NCI-H1105 treated with DMSO at 0.1 percent for 48 hours (cell line): ENCODE results near the gene RAB3B.
"Not testable (repeated sequence)": the region's sequence is repeated elsewhere in the genome, so short reads cannot be mapped to it uniquely, and the experiment has no call there.

Experiments used
- DNase-seq: peaks from one replicate; lab custom pipeline; 2025; lab: John Stamatoyannopoulos, UW

Gene RAB3B, protein sequence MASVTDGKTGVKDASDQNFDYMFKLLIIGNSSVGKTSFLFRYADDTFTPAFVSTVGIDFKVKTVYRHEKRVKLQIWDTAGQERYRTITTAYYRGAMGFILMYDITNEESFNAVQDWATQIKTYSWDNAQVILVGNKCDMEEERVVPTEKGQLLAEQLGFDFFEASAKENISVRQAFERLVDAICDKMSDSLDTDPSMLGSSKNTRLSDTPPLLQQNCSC

DNA sequence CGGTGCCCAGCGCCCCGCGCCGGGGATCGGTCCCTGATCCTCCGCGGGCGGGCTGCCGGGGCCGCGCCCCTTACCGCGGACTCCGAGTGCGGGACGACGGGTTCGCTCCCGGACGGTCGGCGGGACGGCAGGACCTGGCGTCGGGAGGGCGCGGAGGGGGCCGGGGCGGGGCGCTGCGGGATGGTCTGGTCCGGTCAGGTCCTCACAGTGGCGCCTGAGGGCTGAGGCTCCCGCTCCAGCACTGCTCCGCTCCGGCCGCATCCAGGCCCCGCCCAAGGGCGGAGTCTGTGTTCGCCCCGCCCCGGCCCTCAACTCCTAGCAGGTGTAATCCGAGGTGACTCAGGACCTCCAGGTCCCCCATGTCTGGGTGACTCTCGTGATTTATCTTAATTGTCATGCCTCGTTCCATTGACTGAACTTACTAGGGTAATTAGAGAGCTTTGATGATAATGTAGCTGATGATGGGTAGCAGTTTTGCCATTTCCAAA is at the start of gene RAB3B:
RAB3B (minus strand) TSS at position 223 of the 488 bp plus-strand sequence. CDS start 13,583 bp downstream, outside the sequence.
- DNase-seq = peak; percentile 83

DNA sequence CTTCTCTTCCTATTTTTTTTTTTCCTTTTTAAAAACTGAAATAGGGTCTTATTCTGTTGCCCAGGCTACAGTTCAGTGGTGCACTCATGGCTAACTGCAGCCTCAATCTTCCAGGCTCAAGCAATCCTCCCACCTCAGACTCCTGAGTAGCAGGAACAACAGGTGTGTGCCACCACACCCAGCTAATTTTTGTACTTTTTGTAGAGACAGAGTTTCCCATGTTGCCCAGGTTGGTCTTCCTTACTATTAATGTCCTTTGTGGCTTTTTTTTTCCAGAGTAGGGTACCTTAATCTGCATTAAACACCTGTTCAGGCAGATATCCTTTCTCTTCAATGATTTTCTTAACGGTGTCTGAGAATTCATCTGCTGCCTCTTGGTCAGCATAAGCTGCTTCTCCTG is 47.4 kb upstream of the RAB3B start:
- DNase-seq = no peak

- DNase-seq = no peak
These were observed 46.9 kb upstream of the RAB3B start for GRCh38 chr1:52037402-52037814.

DNA sequence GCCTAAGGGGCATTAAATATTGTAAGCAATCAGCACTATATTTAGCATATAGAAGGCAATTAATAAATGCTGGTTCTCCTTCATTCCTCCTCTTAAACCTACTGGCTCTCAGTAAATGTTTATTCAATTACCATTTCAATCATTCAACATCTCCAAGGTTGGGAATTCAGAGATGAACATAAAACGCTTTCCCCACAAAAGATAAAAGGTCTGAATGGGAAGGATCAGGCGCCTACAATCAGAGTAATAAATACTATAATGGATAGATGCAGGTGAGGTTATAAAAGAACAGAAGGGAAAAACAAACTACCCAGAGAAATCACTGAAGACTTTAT is 43.5 kb upstream of the RAB3B start:
- DNase-seq = no peak

DNA sequence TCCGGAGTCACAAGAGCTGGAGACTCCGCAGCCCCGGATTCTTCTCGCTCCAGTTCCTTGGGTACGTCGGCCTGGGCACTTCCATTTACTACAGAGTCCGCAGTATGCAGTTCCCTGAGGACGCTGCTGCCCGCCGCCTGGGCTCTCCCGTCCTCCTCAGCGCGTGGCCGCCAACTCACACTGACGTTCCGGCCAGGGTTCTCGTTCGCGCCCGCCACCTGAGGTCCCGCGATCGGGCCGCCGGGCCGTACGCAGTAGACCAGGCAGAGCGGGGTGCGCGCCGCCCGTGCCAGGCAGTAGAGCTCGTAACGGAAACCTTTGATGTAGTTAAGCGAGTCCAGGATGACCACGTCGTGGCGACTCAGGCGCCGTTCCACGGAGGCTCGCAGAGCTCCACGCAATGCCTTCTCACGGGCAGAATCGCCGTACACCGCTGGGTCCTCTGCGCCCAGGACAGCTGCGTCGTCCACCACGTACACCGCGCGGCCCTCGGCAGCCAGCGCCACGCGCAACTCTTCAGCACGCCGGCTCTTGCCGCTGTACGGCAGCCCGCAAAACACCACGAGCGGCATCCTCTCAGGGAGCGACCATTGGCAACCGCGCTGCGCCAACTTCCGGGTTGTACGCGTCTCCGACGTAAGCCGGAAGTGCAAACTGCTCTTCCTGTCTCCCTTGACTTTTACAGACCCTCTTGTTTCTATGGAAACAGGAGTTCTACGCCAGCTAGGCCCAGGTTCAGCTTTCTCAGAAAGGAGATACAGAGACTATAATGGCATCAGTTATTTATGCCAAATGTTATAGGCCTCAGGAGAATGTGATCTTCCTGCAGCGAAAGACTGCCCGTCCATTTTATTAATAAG is 42.9 kb upstream of the RAB3B start, which contains the start of gene KTI12:
KTI12 (minus strand) TSS at position 621 of the 860 bp plus-strand sequence; CDS start at position 572, 49 bp downstream.
- peak; percentile 96 for DNase-seq

GRCh38 chr1:52032785-52033131 is 42.3 kb upstream of the RAB3B start:
- no peak for DNase-seq

- no peak for DNase-seq
These were observed 41.8 kb upstream of the RAB3B start for GRCh38 chr1:52032124-52032784.

GRCh38 chr1:52028839-52029238 is 38.3 kb upstream of the RAB3B start:
- DNase-seq = not testable (repeated sequence)

GRCh38 chr1:52028328-52028727 is 37.8 kb upstream of the RAB3B start:
- no peak for DNase-seq

DNA sequence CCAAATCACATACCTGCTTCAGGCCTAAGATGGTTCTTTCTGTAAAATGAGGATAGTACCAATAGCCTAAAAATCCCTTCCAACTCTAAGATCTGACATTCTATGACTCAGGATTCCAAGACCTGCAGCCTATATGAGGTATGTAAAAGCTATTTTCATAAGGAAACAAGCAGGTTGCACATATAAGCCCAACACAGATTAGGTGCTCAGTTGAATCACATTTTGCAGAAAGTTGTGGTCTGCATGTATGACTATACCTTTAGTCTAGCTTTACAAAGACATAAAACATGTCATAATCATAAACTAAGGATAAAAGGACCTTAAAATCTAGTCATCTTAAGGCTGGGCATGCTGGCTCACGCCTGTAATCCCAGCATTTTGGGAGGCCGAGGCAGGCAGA is 35.8 kb upstream of the RAB3B start:
- DNase-seq = no peak

GRCh38 chr1:52022133-52022532 is 31.6 kb upstream of the RAB3B start:
- DNase-seq = no peak

DNA sequence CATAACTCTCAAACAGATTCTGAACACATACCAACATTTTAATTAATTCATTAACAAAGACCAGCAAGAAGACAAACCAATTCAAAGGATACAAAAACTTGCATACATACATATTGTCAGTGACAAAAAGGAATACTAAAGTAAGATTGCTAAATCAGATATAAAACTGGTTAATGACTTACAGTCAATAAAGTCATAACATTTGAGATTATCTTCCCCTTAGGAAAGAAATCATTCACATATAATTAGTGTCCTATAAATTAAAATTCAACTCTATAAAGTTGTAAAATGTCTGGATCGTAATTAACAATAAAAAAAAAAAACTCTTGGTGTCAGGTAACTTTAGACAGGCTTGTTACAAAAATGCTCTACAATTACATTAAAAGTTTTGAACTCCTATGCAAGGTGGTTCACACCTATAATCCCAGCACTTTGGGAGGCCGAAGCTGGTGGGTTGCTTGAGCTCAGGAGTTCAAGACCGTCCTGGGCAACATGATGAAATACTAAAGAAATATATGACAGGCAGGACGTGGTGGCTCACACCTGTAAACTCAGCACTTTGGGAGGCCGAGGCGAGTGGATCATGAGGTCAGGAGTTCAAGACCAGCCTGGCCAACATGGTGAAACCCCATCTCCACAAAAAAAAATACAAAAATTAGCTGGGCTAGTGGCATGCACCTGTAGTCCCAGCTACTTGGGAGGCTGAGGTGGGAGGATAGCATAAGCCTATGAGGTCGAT is 17.7 kb upstream of the RAB3B start:
- DNase-seq = no peak

DNA sequence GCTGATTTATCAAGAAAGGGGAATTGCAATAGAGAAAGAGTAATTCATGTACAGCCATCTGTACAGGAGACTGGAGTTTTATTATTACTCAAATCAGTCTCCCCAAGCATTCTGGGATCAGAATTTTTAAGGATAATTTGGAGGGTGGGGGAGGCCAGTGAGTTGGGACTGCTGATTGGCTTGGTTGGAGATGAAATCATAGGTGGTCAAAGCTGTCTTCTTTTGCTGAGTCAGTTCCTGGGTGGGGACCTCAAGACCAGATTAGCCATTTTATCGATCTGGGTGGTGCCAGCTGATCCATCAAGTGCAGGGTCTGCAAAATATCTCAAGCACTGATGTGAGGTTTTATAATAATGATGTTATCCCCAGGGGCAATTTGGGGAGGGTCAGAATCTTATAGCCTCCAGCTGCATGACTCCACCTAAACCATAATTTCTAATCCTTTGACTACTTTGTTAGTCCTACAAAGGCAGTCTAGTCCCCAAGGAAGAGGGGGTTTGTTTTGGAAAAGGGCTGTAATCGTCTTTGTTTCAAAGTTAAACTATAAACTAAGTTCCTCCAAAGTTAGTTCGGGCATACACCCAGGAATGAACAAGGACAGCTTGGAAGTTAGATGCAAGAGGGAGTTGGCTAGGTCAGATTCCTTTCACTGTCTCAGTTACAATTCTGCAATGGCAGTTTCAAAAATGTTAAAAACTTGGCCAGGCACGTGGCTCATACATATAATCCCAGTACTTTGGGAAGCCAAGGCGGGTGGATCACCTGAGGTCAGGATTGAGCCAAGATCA is 16.9 kb upstream of the RAB3B start:
- DNase-seq = no peak

- DNase-seq = not testable (repeated sequence)
These were observed 15.6 kb upstream of the RAB3B start for GRCh38 chr1:52006081-52006553.

GRCh38 chr1:52005548-52005947 is 15.0 kb upstream of the RAB3B start:
- not testable (repeated sequence) for DNase-seq

DNA sequence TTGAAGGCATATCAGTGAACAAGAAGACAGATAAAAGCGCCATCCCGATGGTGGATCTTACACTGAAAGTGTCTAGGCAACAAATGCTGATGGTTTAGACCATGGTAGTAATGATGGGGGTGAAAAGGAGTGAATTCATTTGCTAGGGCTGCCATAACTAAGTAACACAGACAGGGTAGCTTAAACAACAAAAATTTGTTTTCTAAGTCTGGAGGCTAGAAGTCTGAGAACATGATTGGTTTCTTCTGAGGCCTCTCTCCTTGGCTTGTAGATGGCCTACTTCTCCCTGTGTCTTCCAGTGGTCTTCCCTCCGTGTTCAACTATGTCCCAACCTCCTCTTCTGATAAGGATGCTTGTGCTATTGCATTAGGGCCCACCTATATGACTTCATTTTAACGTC is 13.4 kb upstream of the RAB3B start:
- no peak for DNase-seq

- peak; percentile 83 for DNase-seq
These were observed 11.8 kb upstream of the RAB3B start for GRCh38 chr1:52002038-52002917.

GRCh38 chr1:51998701-51999100 is 8.2 kb upstream of the RAB3B start:
- no peak for DNase-seq

DNA sequence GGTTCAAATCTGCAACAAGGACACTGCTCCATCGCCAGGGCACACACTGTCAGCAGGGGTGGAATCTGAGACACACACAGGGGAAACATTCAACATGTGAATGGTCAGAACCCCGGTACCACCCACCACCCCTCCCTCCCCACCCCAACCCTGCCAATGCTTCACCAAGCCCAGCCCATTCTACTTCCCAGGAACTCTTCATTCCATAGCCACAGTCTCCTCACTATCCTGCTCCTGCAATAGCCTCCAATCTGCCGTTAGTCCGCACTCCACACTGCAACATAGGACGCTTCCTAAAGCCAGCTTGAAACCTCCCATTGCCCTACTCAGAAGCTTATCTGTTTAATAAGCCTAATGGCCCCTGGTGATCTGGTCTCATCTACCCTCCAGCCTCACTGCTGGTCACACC is 7.5 kb upstream of the RAB3B start:
- no peak for DNase-seq
